CD14-positive monocyte (primary cell): Measurements from ENCODE around the gene PROSER1. TPM values are rescaled to one million over a fixed set of nuclear protein-coding genes. Genes with fewer than 3 reads are reported as not detected.

Experiments used
- DNase-seq, 3 donors: peaks; one replicate each; pipeline ENCODE4 v3.0.0-alpha.2; 2011 to 2022
- H2AFZ ChIP-seq: 2 replicates; pipeline ENCODE4 v1.6.0; 2012; ENCODE audit warnings: mild to moderate bottlenecking, low read depth, low read length, inconsistent platforms; ENCODE audit not compliant: insufficient read depth, poor library complexity, severe bottlenecking
- H3K27ac ChIP-seq, 2 donors: 1 replicate in 1 of 2; 2 replicates in 1 of 2; pipeline ENCODE4 v1.5.1; 2012 to 2013; ENCODE audit warnings: low read length in 2 of 2, control low read depth in 1 of 2, inconsistent platforms in 1 of 2, low read depth in 1 of 2, mild to moderate bottlenecking in 1 of 2
- H3K27me3 ChIP-seq, 2 donors: one replicate each; pipeline versions ENCODE4 v1.6.0 to v1.6.1; 2011 to 2013; ENCODE audit warnings: low read length in 2 of 2; ENCODE audit not compliant: control insufficient read depth in 2 of 2, insufficient read depth in 2 of 2
- H3K36me3 ChIP-seq, 2 donors: replicated peaks in 1 of 2; 1 replicate in 1 of 2; 2 replicates in 1 of 2; pipeline versions ENCODE4 v1.5.1 to v1.6.1; 2012 to 2013; ENCODE audit warnings: low read length in 2 of 2, control low read depth in 1 of 2, inconsistent platforms in 1 of 2, mild to moderate bottlenecking in 1 of 2; ENCODE audit not compliant: insufficient read depth in 2 of 2, control insufficient read depth in 1 of 2
- H3K4me1 ChIP-seq, 2 donors: 1 replicate in 1 of 2; 2 replicates in 1 of 2; pipeline versions ENCODE4 v1.5.1 to v1.6.1; 2012 to 2013; ENCODE audit warnings: low read length in 2 of 2, control low read depth in 1 of 2, inconsistent platforms in 1 of 2, mild to moderate bottlenecking in 1 of 2, moderate library complexity in 1 of 2; ENCODE audit not compliant: insufficient read depth in 2 of 2, control insufficient read depth in 1 of 2
- H3K4me2 ChIP-seq: replicated peaks from 2 replicates; pipeline ENCODE3; 2012; ENCODE audit warnings: low read length, moderate library complexity, mild to moderate bottlenecking; ENCODE audit not compliant: poor library complexity, severe bottlenecking; ENCODE audit errors: extremely low read depth
- H3K4me3 ChIP-seq, 3 experiments: fragments of 200-600 bp in 1 of 3; sonication (generic) in 1 of 3; replicated peaks in 1 of 3; 1 replicate in 2 of 3; 2 replicates in 1 of 3; pipeline ENCODE4 v1.5.1; 2011 to 2013; ENCODE audit warnings: low read length in 3 of 3, mild to moderate bottlenecking in 3 of 3, control low read depth in 2 of 3, low read depth in 2 of 3, inconsistent platforms in 1 of 3, moderate library complexity in 1 of 3
- H3K79me2 ChIP-seq: 2 replicates; pipeline ENCODE4 v1.6.0; 2012; ENCODE audit warnings: mild to moderate bottlenecking, control low read depth, inconsistent platforms, low read length, moderate library complexity; ENCODE audit not compliant: insufficient read depth
- H3K9ac ChIP-seq: 2 replicates; pipeline ENCODE4 v1.6.0; 2017; ENCODE audit warnings: low read length, mild to moderate bottlenecking; ENCODE audit not compliant: insufficient read depth, poor library complexity, severe bottlenecking
- H3K9me3 ChIP-seq, 2 donors: replicated peaks in 1 of 2; 1 replicate in 1 of 2; 2 replicates in 1 of 2; pipeline versions ENCODE4 v1.5.1 to v1.6.1; 2012 to 2013; ENCODE audit warnings: low read length in 2 of 2, control low read depth in 1 of 2; ENCODE audit not compliant: control insufficient read depth in 1 of 2, insufficient read depth in 1 of 2
- H4K20me1 ChIP-seq: 2 replicates; pipeline ENCODE4 v1.6.0; 2012; ENCODE audit warnings: mild to moderate bottlenecking, low read length, control low read depth, moderate library complexity; ENCODE audit not compliant: insufficient read depth
- H3K27ac Mint-ChIP-seq, 7 donors: one replicate each; pipeline ENCODE4 v1.8.0; 2020; ENCODE audit warnings: mild to moderate bottlenecking in 7 of 7, mixed read lengths in 7 of 7, moderate library complexity in 6 of 7, inconsistent platforms in 2 of 7
- H3K27me3 Mint-ChIP-seq, 3 donors: one replicate each; pipeline ENCODE4 v1.8.0; 2021 to 2022; ENCODE audit warnings: low read depth in 3 of 3, mild to moderate bottlenecking in 3 of 3, mixed read lengths in 3 of 3, moderate library complexity in 3 of 3, inconsistent platforms in 1 of 3
- H3K36me3 Mint-ChIP-seq, 2 donors: one replicate each; pipeline ENCODE4 v1.8.0; 2020; ENCODE audit warnings: mixed read lengths in 2 of 2, inconsistent platforms in 1 of 2, mild to moderate bottlenecking in 1 of 2
- H3K4me1 Mint-ChIP-seq: one replicate; pipeline ENCODE4 v1.8.0; 2020; ENCODE audit warnings: mild to moderate bottlenecking, mixed read lengths
- H3K4me3 Mint-ChIP-seq, 2 donors: one replicate each; pipeline ENCODE4 v1.8.0; 2020; ENCODE audit warnings: mild to moderate bottlenecking in 2 of 2, mixed read lengths in 2 of 2, moderate library complexity in 1 of 2
- H3K9me3 Mint-ChIP-seq, 7 donors: one replicate each; pipeline ENCODE4 v1.8.0; 2020 to 2022; ENCODE audit warnings: mixed read lengths in 7 of 7, mild to moderate bottlenecking in 6 of 7, moderate library complexity in 6 of 7, inconsistent platforms in 2 of 7
- CTCF ChIP-seq: fragments of 200-600 bp; IDR thresholded peaks from one replicate; pipeline ENCODE4 v1.8.0; 2022; ENCODE audit warnings: antibody characterized with exemption, mild to moderate bottlenecking
- WGBS: methylation state at CpG from one replicate; pipeline ENCODE4 v1.1.5; 2013; ENCODE audit warnings: missing lambda C conversion rate; ENCODE audit not compliant: insufficient coverage; 5-methylcytosine and 5-hydroxymethylcytosine counted together
- intact Hi-C, 2 donors: fragments of 100-400 bp; cut with micrococcal nuclease; formaldehyde crosslinking; loops; one replicate each; pipeline versions ENCODE4 v1.15.0 to v1.15.1; 2023
- polyA plus RNA-seq, 3 donors: library from polyadenylated mRNA; depleted of rRNA in 1 of 3; unstranded in 2 of 3; stranded (reverse) in 1 of 3; fragments of 300-500 nt in 2 of 3; fragments of >200 nt in 1 of 3; fragmentation: Illumina TruSeq in 2 of 3; gene quantifications; 1 replicate in 2 of 3; 2 replicates in 1 of 3; pipeline ENCODE4 v1.2.3, GENCODE V29; 2012 to 2021

The PROSER1 gene
- polyA plus RNA-seq, 3 donors: 4.6 to 28.5 (median 9.1) TPM

GRCh38 chr13:39040206-39040605 lies 2.3 kb upstream of the PROSER1 start:
- intact Hi-C loops: no loop called here
- H3K4me1 ChIP-seq: peaks cover 42 to 47% of the 10 kb centered on the region in 2 donors
- no CpG with 5 or more reads among the region's 1 CpG for WGBS
- H3K4me3 ChIP-seq: peak overlapping the region; percentile 24 to 84 (median 29)
- H3K79me2 ChIP-seq: peaks cover 78% of the 10 kb centered on the region
- H3K4me2 ChIP-seq: peak overlapping the region; percentile 81
- no peaks in the 10 kb centered on the region for H3K9me3 Mint-ChIP-seq
- peaks cover 20% of the 10 kb centered on the region for H4K20me1 ChIP-seq
- H3K9ac ChIP-seq: peak overlapping the region; percentile 12
- H2AFZ ChIP-seq: peak overlapping the region; percentile 30
- peaks cover 43% of the 10 kb centered on the region for H3K4me1 Mint-ChIP-seq
- H3K4me3 Mint-ChIP-seq: peak overlapping the region; percentile 93 to 99
- peak overlapping the region; percentile 64 to 91 for H3K27ac ChIP-seq
- H3K36me3 Mint-ChIP-seq: peaks cover 25 to 26% of the 10 kb centered on the region in 2 donors
- peaks cover 0 to 3% (median 2%) of the 10 kb centered on the region in 3 donors for H3K27me3 Mint-ChIP-seq
- no peaks in the 10 kb centered on the region for H3K27me3 ChIP-seq
- H3K9me3 ChIP-seq: no peaks in the 10 kb centered on the region
- H3K27ac Mint-ChIP-seq: peak overlapping the region; percentile 96 to 99 (median 97)
- DNase-seq: peak in 1 of 3 donors; percentile 28
- TF ChIP-seq CTCF: no peak
- H3K36me3 ChIP-seq: peaks cover 12 to 28% of the 10 kb centered on the region in 2 donors

- Histone ChIP-seq H3K27ac (peak overlapping the region; percentile 91 to 98), H3K4me1 (peaks cover 49 to 58% of the 10 kb centered on the region in 2 donors), H3K79me2 (peaks cover 88% of the 10 kb centered on the region), H4K20me1 (peaks cover 31% of the 10 kb centered on the region), H3K36me3 (peaks cover 2 to 16% of the 10 kb centered on the region in 2 donors), H3K4me2 (peak overlapping the region; percentile 81), H3K9me3 (no peaks in the 10 kb centered on the region), H2AFZ (peak overlapping the region; percentile 83), H3K4me3 (peak overlapping the region; percentile 84 to 97 (median 94)), H3K9ac (peak overlapping the region; percentile 79), H3K27me3 (no peaks in the 10 kb centered on the region)
- Mint-ChIP-seq H3K36me3 (peaks cover 14 to 15% of the 10 kb centered on the region in 2 donors), H3K9me3 (no peaks in the 10 kb centered on the region), H3K27me3 (peaks cover 0 to 3% (median 2%) of the 10 kb centered on the region in 3 donors), H3K4me3 (peak overlapping the region; percentile 93 to 99), H3K4me1 (peaks cover 55% of the 10 kb centered on the region), H3K27ac (peak overlapping the region; percentile 96 to 99 (median 97))
- DNase-seq: peak; percentile 21 to 37 (median 24)
- no peak for TF ChIP-seq CTCF
- WGBS: 0% methylated on average over 1 of the region's 7 CpGs
- intact Hi-C loops: no loop called here
Observed at GRCh38 chr13:39039041-39039440, 1.2 kb upstream of the PROSER1 start.
